Fibroblast of skin of left biceps (primary cell): ENCODE measurements around the gene L3MBTL4.

Source experiments
- DNase-seq, 2 experiments: peaks; one replicate each; pipeline ENCODE4 v3.0.0-alpha.2; 2013; ENCODE audit warnings: low read depth in 2 of 2

The L3MBTL4 gene

GRCh38 chr18:6044319-6044718 lies 370.4 kb downstream of the L3MBTL4 start:
- no peak for DNase-seq

GRCh38 chr18:6039055-6039454 lies 375.7 kb downstream of the L3MBTL4 start:
- no peak for DNase-seq

- DNase-seq, result no peak
Measured at GRCh38 chr18:6031442-6031841, 383.3 kb downstream of the L3MBTL4 start.

DNA sequence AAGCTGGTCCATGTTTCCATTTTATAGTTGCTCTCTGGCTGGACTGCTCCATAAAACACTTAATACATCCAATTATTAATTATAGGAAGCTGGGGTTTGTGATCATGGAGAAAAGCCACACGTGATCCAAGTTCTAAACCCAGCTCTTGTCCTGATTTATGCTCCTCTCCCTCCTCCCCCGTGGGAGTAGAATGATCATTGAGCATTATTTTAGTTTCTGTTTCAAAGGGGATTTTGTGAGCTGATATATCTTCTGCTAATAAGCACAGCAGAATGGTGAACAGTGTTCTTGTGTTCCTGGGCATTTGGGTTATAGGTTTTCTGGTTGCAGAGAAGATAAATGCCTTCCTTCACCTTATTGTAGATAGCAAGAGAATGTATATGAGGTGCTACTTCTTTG lies 383.7 kb downstream of the L3MBTL4 start:
- DNase-seq, result no peak

DNA sequence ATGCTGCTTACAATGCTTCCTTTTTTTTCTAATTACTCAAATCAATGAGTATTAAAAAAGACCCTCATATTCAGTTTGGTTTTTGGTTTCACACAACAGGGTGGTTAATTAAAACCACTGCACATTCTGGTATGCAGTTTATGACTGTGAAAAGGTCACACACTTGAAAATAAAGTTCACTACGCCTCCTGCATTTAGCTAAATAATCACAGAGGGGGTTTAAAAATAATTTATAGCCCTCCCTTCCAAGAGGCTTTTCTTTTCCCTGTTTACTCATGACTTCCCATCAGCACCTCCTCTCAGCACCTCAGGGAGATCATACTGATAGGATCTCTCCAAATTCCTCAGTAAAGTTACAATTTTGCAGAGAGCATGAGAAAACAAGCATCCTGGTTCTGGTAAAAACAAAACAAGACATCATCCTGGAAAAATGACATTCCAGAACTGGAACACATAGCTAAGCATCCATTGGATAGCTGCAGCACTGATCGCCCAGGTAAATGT lies 389.9 kb downstream of the L3MBTL4 start:
- no peak for DNase-seq

- no peak for DNase-seq
Measured at GRCh38 chr18:6023551-6023950, 391.2 kb downstream of the L3MBTL4 start.

GRCh38 chr18:6022845-6023244 lies 391.9 kb downstream of the L3MBTL4 start:
- no peak for DNase-seq

DNA sequence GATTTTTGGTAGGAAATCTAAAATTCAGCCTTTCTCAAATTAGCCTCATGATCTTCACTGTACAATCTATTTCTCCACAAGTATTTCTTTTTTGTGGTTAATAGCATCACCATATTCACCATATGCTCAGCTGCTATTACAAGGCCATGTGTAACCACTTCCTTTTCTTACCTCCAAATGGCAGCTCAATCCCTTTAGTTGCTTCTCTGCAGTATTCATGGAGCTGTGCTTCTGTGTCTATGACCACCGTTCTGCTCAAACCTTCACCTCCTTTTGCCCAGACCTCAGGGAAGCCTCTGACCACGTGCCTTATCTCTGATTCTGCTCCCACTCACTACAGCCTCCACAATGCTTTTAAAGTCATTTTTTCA lies 392.7 kb downstream of the L3MBTL4 start:
- no peak for DNase-seq

GRCh38 chr18:6021306-6022073 lies 393.2 kb downstream of the L3MBTL4 start:
- no peak for DNase-seq

DNA sequence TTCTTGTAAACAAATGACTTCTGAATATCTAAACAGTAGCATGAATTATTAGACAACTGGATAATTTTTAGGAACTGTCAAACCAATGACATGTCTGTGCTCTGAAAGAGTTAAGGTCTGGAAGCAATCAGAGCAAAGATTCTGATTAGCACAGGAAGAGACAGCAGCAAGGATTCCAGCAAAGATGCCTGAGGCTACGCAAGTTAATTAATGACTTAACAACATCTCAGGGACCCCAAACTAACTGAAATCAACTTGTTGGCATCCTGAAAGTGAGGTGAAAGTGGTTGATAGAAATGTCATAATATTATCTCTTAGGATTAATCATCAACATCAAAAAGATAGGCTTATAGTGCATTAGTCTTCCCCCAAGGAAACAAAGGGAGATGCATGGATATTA lies 396.0 kb downstream of the L3MBTL4 start:
- no peak for DNase-seq

DNA sequence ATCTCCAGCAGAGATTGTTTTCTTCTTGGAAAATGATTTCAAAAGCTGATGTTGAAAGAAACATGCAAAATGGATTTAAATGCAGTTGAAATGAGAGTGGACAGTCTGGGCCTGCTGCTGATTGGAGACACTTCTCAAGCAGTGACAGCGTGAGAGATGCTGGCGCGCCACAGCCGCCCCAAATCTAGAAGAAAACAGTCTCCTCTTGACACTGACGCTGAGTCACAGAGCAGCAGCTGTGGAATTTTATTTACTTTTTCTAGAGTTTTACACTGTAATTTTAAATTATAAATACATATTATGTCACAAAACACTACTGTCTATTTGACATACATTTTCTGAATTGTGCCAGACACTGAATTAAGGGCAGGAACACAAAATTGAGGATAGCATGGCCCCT lies 397.5 kb downstream of the L3MBTL4 start:
- no peak for DNase-seq

DNA sequence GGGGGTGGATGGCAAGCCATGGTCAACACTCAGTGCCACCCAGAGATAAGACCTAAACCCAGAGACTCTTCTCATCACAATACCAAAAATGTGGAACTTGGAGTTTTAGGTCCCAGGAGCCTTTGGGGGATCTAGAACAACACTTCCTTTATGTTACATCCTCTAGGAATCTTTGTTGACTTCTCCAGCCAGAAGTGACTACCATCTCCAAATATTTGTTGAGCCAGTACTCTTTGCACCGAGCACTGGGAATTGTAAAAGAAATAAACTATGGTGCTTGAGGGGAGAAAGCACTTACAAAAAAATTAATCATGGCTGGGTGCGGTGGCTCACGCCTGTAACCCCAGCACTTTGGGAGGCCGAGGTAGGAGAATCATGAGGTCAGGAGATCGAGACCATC lies 399.3 kb downstream of the L3MBTL4 start:
- no peak for DNase-seq

DNA sequence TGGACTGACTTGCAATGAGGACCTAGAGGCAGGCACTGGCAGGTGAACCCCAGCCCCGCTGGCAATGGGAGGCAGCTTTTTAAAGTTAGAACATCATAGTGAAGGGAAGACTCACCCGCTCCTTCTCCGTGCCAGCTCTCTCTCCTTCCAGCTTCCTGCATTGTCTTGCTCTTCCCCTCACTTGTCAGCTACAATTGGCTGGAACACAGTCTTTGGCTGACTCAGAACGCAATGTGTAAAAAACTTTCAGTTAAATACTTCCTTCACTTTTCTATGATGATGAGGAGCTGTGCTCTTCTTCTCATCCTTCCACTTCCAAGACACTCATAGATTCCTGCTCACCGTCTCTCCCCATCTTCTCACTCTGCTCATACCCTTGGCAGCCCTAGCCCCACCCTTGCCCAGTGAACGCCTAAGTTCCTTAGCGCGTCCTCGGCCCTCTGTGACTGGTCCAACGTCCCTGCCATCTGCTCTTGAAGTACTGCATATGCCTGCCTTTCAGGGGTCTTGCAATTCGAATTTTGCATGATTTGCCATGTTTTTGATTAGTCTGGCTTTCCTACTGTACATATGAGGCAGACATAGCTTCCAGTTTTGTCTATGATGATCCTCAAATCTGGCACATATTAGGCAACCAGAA lies 401.4 kb downstream of the L3MBTL4 start:
- DNase-seq, result no peak

DNA sequence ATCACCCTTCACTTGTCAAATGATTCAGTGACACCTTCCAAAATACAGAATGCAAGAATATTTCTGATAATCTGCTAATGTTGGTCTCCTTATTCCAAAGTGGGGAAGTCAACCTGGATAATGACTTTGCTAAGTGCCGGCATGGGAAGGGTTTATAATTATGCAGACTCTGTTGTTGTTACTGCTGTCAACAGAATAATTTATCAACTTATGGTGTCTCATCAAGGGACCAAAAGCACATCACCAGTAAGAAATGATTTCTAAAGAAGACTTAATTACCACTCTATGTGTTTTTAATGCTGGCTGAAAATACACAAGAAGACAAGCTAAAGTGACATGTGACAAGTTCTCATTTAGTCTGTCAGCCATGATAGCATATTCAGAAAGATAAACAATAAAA lies 403.8 kb downstream of the L3MBTL4 start:
- DNase-seq, result no peak

- no peak for DNase-seq
Measured at GRCh38 chr18:6010284-6010683, 404.4 kb downstream of the L3MBTL4 start.

- no peak for DNase-seq
Measured at GRCh38 chr18:6009756-6010155, 405.0 kb downstream of the L3MBTL4 start.

DNA sequence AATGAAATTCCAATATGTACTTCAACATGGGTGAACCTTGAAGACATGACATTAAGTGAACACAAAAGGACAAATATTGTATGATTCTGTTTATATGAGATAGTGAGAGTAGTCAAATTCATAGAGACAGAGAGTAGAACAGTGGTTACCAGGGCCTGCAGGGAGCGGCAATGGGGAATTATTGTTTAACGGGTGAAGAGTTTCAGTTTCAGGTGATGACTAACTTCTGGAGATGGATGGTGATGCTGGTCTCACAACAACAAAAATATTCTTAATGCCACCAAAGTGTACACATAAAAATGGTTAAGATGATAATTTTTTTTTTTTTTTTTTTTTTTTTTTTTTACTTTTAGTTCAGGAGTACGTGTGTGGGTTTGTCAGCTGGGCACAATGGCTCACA lies 410.0 kb downstream of the L3MBTL4 start:
- no peak for DNase-seq

DNA sequence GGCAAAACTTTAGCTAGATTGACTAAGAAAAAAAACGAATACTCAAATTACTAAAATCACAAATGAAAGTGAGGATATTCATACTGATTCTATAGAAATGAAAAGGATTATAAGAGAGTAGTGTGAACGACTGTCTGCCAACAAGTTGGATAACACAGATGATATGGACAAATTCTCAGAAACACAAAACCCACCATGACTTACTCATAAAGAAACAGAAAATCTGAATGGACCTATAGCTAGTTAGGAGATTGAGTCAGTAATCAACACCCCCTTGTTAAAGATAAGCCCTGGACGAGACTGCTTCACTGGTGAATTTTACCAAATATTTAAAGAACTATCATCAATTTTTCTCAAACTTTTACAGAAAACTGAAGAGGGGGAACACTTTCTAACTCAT lies 410.6 kb downstream of the L3MBTL4 start:
- no peak for DNase-seq

DNA sequence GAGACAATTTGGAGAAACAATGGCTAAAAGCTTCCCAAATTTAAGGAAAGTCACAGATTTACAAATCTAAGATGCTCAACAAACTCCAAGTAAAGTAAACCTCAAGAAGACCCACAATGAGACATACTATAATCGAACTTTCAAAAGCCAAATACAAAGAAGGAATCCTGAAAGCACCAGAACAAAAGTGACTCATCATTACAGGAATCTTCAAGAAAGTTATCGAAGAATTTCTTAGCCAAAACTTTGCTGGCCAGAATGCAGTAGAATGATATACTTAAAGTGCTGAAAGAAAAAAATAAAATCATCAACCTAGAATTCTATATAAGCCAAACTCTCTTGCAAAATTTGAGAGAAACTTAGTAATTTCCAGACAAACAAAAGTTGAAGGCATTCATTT lies 412.8 kb downstream of the L3MBTL4 start:
- DNase-seq, result no peak

GRCh38 chr18:5998907-5999306 lies 415.8 kb downstream of the L3MBTL4 start:
- no peak for DNase-seq

DNA sequence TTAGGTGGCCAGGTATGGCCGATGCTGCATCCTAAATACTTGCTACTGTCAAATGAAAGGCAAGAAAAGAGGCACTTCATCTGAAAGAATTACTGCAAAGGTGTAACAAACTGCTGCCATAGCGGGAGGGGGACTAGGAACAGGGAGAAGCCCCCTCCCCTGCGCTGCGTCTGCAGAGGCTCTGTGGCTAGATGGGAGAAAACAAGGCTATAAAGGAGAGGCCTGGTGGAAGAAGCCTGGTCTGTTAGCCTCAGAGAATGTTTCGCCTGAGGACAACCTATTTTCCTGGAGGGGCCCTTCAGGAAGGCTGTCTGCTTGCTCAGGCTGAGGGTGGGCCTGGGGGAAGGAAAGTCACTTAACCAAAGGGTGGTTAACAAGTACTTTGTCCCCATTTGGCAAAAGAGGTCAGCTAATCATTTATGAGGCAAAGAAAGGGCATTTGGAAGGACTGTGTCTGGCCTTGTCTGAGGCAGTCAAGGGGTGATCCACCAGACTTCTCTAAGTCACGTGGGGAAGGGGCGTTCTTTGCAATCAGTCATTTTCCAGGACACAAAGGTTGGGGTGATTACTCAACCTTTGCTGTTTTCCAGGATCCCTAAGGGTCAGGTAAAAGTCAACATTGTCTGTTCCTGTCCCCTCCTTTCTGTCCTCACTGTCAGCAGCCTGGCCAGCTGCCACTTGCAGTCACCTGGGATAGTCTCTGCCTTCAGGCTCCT lies 416.4 kb downstream of the L3MBTL4 start:
- no peak for DNase-seq

DNA sequence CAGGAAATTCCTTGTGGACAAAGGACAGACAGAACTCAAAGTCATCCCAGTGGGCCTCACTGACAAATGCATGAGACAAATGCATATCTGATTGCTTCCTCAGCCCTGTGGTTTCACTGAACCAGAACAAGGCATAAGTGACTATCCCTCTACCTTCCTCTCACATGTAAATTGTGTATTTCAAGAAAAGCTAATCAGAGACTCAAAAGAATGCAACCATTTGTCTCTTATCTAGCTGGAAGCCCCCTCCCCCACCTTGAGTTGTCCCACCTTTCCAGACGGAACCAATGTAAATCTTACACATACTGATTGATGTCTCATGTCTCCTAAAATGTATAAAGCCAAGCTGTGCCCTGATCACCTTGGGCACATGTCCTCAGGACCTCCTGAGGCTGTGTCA lies 417.4 kb downstream of the L3MBTL4 start:
- no peak for DNase-seq

DNA sequence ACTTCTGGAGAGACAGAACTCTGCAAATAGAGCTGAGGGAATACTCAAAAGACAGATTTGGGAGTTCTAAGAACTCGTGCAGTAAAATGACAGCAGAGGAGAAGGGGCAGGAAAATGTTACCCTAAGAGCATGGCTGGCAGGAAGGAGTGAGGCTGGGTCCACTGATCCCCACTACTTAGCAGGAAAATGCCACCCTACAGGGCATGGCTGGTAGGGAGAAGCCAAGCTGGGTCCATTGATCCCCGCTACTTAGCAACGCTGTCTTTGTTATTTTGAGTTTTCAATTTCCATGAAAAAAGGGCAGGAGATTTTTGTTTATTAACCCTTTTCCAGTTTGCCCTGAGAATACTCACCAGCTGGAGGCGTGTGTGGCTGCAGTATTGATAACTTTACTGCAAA lies 419.1 kb downstream of the L3MBTL4 start:
- no peak for DNase-seq
